ENCODE results near the gene PHF1.

DNA sequence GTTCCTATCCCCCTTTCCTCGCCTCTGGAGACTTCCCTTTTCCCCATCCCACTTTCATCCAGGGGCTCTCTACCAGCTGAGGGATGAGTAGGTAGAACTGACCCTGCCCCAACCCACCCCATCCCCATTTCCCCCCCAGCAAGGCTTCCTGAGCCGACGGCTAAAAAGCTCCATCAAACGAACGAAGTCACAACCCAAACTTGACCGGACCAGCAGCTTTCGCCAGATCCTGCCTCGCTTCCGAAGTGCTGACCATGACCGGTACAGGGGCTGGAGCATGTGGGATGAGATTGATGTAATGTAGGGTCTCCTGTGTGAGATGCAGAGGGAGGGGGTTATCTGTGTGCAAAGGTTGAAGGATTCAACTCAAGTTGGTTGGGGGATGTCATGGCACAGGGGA lies 21.7 kb downstream of the PHF1 start:
- no peak for TF ChIP-seq POLR2A (IDR thresholded peaks at IDR 0.05; ENCODE audit: low read depth)
- TF ChIP-seq, protein P1, sequence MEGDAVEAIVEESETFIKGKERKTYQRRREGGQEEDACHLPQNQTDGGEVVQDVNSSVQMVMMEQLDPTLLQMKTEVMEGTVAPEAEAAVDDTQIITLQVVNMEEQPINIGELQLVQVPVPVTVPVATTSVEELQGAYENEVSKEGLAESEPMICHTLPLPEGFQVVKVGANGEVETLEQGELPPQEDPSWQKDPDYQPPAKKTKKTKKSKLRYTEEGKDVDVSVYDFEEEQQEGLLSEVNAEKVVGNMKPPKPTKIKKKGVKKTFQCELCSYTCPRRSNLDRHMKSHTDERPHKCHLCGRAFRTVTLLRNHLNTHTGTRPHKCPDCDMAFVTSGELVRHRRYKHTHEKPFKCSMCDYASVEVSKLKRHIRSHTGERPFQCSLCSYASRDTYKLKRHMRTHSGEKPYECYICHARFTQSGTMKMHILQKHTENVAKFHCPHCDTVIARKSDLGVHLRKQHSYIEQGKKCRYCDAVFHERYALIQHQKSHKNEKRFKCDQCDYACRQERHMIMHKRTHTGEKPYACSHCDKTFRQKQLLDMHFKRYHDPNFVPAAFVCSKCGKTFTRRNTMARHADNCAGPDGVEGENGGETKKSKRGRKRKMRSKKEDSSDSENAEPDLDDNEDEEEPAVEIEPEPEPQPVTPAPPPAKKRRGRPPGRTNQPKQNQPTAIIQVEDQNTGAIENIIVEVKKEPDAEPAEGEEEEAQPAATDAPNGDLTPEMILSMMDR (IDR thresholded peaks at IDR 0.05): no peak
- no peak for TF ChIP-seq EP300 (IDR thresholded peaks at IDR 0.05)

Measured in esophagus muscularis mucosa (tissue), 4 donors.